ENCODE results near the gene SPARCL1.

SPARCL1 gene

DNA sequence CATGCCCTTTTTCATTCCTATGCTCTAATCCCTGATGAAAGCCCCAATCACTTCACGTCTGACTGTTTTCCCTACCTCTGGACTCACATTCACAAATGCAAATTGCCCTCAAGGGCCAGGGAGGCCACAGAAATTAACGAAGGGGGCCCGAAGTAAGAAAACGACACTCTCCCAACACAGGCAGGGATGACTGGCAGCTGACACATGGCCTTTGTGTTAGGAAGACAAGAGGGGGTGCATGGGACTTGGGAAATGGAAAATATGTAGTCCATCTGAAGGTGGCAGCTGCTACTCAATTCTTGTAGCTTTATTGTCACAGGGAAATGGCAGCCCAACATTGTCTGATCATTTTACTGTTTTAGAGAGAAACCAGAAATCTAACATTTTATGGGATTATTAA is 12.3 kb upstream of the SPARCL1 start:
- no peak for DNase-seq (ENCODE audit: low read depth in 1 of 2, low spot score in 1 of 2)

DNA sequence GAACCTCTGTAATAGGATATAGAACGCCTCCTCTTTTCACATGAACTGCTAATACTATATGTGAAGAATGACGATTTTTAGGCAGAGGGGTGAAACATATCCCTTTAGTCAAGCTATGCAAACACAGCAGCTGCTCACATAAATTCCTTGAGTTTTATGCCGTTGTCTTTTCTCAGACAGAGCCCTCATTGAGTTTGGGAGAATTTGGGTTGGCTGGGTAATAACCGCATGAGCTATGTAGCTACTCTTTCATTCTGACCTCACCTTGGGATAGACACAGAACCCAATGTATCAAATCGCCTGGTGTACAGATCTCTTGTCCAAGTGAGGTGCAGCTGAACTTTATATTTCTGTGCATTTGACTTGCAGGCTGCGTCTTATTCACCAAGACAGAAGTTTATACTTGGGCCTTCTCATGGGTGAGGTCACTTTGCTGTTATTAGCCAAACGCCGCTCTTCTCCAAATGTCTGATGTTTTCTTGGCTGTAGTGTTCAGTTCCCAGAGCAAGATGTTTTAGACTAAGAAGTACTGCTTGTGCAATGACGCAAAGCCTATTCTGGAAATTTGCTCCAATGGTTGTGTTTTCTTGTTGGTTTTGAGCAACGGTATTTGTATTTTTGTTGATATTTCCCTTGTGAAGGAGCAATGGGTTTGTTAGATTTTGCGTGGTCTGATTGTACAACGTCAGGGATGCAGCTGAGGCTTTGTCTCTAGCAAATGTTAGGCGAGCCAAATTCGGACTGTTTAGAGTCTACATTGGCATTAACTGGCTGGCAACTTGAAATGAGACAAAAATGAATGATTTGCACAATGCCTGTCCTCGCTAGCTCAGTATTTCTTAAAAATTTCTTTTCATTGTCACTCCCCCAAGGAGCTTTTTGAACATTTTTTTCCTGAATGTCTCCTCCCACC is 11.2 kb upstream of the SPARCL1 start:
- no peak for DNase-seq (ENCODE audit: low read depth in 1 of 2, low spot score in 1 of 2)

DNA sequence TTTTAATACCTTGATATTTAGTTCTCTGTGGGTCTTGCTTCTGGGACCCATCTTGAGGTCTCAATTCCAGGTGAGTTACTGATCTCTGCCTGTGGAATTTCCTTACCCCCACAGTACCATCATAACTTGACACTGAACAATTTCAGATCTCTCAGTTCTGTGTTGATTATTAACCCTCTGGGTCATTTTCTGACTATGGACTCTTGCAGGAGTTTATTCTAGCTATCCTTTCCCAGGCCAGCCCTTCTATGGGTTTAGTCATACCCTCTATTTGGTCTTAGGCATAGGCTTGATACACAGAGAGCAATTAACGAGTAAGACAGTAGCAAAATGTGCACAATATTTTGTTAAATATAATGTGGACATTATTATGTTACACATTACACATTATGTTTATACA is 3.7 kb upstream of the SPARCL1 start:
- DNase-seq (ENCODE audit: low read depth in 1 of 2, low spot score in 1 of 2): no peak

DNA sequence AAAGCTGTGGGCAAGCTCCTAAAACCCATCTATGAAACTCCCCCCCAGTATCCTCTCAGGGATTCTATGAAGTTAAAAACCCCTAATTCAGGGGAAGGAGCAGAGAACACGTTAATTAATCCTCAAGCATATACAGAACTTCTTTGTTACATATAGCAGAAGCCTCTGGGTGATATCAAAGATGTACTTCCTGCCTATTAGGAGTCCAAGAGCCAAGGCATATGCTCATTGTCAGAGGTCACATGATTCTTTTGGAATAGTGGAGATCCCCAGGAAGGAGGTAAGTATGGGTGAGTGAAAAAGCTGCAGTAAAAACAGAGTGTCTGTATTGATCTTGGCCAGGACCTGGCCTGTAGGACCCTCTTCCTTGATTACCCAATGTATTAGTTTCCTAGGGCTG is 2.9 kb upstream of the SPARCL1 start:
- no peak for DNase-seq (ENCODE audit: low read depth in 1 of 2, low spot score in 1 of 2)

DNA sequence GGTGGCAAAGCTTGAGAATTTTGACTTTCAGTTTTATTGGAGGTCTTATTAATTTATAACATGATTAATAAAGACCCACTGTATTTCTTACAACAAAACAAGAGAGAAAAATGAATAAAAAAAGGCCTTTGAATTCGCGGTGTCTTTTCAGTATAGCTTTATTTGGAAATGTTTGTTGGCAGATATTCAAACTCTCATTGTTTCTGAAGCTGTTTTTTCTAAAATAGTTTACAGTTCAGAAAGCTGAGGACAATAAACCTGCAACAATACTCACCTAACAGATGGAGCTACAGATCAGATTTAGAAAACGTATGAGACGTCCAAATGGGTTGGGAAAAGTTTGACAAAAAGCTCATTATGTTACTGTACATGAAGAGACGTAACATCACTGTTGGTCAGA is 2.4 kb upstream of the SPARCL1 start:
- no peak for DNase-seq (ENCODE audit: low read depth in 1 of 2, low spot score in 1 of 2)

DNA sequence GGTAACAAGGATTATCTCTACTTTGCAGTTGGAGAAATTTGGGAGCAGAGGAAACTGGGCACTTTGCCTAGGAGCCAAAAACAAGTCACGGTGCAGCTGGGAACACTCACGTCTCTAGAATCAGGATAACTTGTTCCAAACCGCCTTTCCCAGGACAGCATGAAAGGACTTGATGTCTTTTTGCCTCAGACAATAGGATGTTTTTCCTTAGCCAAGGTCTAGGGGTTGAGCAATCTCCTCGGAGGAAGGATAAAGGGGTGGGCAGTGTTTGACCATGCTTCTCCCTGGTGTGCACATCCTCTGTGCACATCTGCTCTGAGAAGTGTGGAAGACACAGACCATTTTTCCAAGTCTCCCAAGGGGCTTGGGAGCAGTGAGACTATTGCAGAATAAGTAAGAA is 1.7 kb upstream of the SPARCL1 start:
- DNase-seq (ENCODE audit: low read depth in 1 of 2, low spot score in 1 of 2): no peak

DNA sequence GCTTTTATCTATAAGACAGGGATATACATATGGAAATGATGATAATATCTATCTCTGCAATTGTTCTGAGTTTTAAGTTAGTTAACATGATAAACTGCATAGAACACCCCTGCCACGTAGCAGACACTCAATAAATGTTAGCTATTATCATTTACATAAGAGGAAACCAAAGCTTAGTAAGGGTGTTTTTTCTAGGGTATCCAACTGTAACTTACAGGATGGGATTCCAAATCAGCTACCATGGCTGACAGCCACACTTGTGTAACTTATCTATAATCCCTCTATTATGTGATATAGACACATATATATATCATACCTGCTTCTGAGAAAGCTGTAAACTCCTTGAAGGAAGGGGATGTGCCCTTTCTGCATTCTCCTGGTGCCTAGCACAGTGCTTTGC is 1.1 kb upstream of the SPARCL1 start:
- DNase-seq (ENCODE audit: low read depth in 1 of 2, low spot score in 1 of 2): no peak

DNA sequence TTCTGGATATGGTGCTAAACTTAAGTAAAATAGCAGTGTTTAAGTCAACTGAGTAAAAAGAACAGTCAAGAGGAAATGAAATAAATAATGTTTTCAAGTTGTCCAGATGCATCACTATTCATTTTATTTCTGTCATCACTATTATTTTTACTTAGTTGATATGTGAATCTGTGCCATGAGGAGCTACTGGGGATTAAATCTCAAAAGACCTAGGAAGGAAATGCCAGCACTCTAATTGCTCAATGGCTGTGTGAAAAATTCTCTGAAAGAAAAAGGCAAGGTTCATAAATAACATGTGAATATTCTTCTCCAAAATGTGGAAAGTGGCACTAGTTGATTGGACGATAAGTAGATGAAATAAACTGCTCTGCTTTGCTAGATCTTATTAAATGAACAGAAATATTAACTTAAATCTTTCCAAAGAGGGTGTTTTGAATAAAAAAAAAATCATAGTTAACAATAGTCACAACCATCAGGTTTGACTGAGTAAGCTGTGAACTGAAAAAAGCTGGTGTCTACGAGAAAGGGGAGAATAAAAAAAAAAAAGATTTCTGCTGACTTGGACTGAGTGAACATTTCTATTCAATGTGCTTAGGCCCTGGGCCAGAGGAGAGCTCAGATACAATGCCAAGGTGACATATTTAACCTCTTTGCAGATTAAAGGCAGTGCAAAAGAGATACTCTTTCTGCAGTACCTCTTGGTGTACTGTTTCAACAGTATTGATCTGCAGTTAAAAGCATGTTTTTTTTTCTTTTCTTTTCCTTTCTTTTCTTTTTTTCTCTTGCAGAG is 1.6 kb downstream of the SPARCL1 start:
- DNase-seq (ENCODE audit: low read depth in 1 of 2, low spot score in 1 of 2): no peak

DNA sequence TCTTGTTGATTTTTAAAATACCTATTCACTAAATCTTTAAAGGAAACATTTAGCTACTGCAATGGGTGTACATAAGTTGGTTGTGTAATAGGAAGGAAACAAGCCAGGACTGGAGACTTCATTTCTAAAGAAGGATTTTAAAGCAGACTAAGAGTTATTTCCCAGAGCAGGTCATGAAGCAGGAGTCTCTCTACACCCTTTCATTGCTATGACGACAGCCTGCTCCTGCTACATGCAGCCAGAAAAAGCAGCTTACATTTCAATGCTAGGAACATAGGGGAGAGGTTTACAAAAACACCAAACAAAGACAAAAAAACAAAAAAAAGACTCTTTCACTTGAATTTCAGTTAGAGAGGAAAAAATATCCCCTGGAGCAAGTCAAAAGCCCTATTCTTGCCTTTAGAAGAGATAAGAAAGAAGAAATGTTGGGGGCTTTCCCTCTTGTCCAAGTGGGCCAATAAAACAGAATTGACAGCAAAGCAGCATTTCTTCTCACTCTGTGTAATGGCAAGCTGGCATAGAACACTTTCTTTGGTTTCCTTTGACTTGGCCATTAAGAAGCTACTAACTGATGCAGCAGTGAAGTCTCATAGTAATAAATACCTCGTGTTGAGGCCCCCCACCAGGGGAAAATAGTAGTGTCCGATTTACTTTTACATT is 3.4 kb downstream of the SPARCL1 start:
- no peak for DNase-seq (ENCODE audit: low read depth in 1 of 2, low spot score in 1 of 2)

DNA sequence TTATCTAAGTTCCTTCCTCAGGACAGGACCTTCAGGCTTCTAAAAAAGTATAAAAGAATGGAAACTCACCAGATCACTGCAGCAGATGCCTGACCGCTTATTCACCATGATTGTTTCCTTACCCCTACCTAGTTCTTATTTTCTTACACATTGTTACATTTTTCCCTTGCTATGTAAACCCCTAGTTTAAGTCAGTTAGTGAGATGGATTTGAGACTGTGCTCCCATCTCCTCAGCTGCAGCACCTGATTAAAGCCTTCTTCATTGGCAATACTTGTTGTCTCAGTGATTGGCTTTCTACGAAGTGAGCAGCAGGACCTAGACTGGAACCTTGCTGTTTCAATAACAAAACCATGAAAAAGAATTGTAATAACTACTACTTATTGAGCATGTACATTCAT is 4.7 kb downstream of the SPARCL1 start:
- no peak for DNase-seq (ENCODE audit: low read depth in 1 of 2, low spot score in 1 of 2)

DNA sequence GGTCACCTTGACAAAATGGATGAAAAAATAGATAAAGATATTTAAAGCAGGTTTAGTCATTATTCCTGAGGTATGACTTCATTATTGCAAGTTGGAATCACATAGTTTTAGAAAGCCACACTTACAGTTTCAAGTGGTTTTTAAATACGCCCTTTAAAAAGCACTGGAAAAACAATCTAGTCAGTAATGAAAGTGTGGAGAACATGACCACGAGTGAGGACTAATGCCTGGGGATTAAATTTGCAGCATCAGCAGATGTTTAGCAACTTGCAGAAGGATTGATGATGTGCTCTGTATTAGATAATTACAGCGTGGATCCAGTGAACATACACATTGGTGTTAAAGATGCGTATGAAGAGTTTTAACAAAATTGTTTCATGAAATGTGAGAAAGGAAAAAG is 5.9 kb downstream of the SPARCL1 start:
- DNase-seq (ENCODE audit: low read depth in 1 of 2, low spot score in 1 of 2): no peak

DNA sequence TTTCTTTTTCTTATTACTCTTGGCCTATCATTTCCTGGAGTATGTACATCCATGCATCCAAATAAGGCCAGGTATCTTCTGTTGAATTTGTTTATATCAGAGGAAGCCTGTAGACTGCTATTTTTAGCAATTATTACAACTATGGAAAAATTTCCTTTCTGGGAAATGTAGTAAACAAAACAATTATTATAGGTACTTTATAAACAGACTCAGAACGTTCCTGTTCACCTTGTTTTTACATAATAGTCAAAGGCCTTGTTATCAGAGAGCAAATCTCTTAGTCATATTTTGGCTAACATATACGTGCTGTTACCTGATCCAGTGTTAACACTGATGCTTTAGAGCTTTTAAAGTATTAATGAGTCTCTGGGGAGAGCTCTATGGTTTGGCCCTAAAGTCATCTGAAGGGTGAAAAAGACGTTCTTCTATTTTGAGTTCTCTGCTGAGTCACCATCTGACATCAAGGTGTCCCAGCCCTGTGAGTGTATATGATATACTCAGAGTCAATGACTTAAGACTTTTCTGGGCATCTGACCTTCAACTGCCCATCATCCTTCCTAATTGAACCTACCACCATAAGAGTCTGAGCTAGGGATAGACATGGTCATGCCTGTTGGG is 7.3 kb downstream of the SPARCL1 start:
- no peak for DNase-seq (ENCODE audit: low read depth in 1 of 2, low spot score in 1 of 2)

DNA sequence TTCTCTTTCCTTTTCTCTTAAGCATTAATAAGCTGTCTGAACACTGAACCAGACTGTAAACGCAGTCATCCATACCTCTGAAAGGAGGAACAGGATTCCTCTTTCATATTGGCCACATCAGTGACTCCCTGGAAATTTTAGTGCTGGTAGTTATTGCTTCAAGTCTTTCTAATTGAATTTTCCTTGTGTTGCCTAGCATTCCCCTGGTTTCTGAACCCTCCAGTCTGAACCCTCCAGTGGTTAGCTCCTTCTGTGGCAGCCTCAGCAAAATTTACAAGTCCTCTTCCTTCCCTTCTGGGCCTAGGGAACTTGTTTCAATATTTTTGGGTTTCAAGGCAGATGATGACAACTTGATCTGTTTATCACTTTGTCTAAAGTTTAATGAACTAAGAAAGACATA is 7.9 kb downstream of the SPARCL1 start:
- DNase-seq (ENCODE audit: low read depth in 1 of 2, low spot score in 1 of 2): no peak

DNA sequence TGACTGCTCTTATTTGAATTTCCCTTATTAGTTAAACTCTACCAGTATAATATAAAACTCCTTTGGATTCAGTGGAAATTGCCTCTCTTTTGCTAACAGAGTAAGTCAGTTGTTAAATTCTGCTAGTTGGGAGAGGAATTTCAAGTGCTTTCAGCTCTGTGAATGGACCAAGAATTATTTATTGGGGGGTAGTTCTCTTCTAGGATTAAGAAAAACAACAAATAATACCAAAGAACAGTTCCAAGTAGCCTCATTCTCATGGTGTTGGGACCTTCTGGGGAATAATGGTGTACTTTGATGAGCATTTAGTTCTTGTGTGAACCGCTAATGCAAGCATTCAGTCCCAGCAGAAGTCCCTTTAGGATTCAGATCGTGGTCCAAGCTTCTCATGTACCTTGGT is 11.6 kb downstream of the SPARCL1 start:
- DNase-seq (ENCODE audit: low read depth in 1 of 2, low spot score in 1 of 2): no peak

DNA sequence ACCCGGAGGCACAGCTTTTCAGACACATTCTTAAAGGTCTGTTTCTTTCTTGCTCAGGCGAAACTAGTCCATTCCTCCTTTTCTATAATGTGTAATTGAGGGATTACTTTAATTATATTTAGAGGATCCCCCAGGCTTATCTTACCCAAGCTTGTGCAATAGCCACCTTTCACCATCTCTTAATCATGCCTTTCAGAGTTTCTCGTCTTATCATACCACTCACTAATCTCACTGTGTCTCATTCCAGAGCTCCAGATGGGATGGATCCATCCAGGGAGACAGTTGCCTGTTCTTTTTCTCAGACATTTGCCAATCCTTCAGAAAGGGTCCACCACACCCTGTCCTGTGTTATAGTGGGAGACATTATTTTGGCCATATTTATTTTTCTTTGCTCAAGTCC is 12.5 kb downstream of the SPARCL1 start:
- DNase-seq (ENCODE audit: low read depth in 1 of 2, low spot score in 1 of 2): no peak

DNA sequence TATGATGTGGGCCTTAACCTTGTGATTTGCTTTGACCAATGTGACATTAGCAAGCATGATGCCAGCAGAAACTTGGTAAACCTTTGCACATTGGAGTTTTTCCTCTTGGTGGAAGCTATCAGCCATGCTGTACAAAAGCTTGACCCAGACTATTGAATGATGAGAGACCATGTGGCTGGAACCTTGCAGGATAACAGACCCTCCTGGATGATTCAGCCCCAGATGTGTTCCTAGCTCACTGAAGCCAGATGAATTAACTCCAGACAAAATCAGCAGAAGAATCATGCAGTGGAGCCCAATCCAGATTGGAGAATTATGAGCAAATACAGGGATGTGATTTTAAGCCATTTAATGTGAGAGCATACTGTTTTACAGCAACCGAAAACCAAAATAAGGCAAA is 16.8 kb downstream of the SPARCL1 start:
- DNase-seq (ENCODE audit: low read depth in 1 of 2, low spot score in 1 of 2): no peak

DNA sequence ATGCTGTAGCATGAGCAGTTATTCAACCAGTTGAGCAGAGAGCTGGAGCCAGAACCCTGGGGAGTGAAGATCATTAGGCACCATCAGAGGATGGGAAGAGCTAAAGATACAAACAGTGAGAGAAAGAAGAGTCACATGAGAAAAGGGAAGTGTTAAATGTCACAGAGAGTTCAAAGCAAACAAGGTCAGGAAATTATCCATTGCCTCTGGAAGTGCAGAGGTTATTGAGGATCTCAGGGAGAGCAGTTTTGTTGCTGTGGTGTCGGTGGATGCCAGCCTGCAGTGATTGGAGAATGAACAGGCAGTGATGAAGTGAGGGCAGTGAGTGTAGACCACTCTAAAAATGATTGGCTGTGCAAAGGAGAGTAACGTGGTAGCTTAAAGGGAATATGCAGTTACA is 17.7 kb downstream of the SPARCL1 start:
- no peak for DNase-seq (ENCODE audit: low read depth in 1 of 2, low spot score in 1 of 2)

DNA sequence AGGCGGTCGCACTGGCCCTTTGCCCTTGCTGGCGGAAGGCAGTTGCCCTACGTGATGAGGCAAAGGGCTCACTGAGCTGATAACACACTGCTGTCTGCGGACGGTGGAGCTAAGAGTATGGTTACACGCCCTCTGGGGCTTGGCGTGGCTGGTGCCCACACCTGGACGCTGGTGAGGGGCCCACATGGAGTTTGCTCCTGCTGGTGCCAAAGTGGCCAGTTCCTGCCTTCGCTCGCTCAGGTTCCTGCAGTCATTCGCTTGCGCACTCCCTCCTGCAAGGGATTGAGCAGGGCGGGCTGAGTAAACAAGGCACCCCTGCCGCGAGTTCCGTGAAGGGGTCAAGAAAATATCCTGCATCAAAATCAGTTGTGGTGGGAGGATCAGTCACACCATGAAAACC is 18.4 kb downstream of the SPARCL1 start:
- DNase-seq (ENCODE audit: low read depth in 1 of 2, low spot score in 1 of 2): no peak

DNA sequence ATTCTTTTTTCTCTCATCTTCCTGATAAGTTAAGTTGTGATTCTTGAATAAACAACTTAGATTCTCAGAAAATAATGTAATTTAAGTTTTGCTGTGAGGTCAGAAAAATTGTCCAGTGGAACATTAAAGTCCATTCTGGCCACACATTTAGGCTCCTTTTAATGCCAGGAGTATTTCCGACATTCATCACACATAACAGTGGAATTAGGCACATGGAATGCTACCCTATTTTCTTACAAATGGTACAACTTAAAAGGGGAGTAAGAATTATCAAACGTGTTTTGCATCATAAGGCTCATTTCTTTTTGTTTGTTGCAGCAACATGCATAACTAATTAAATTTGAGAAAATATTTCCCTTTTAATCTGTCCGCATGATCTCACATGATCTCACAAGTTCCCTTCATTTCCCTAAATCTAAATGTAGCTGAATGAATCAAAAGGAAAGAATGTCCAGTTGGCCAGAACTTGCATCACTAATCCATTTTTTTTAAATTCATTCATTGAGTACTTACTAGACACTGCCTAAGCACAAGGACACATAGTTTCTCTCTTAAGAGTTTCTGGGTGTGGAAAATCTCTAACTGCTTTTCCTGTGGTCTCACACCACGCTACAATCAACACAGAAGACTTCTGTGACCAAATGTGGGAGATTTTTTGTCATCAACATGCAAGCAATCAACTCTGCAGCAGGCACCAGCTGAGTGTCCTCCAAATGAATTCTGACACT is 22.0 kb downstream of the SPARCL1 start:
- DNase-seq (ENCODE audit: low read depth in 1 of 2, low spot score in 1 of 2): no peak

DNA sequence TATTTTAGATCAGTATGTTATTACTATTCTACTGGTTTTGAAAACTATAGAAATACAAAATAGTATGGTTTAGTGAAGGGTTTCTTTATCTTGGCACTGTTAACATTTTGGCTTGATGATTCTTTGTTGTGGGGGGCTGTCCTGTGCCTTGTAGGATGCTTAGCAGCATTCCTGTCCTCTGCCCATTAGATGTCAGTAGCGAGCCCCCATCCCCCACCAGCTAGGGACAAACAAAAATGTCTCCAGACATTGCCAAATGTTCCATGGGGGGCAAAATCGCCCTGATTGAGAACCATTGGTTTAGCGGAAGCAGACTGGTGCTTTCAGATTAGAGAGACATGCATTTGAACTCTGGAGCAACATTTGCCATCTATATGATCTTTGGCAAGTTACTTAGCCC is 23.3 kb downstream of the SPARCL1 start:
- no peak for DNase-seq (ENCODE audit: low read depth in 1 of 2, low spot score in 1 of 2)

Measured in activated T-helper 1 cell treated with anti-CD3 and anti-CD28 coated beads, Interleukin-2, amount 50 U/mL, for 16 hours (primary cell).